WTC11 (cell line): ENCODE data around the gene ATXN7L3.

ENCODE experiments used
- FOXK1 ChIP-seq: sonication (generic); formaldehyde crosslinking; IDR thresholded peaks from 2 replicates; pipeline ENCODE4 v1.8.0; 2022; ENCODE audit warnings: mild to moderate bottlenecking, moderate library complexity, missing genetic modification reagents
- JUN ChIP-seq: sonication (generic); formaldehyde crosslinking; IDR thresholded peaks from 2 replicates; pipeline ENCODE4 v1.8.0; 2023; ENCODE audit warnings: mild to moderate bottlenecking, missing genetic modification reagents
- SP1 ChIP-seq: sonication (generic); formaldehyde crosslinking; conservative IDR thresholded peaks from 2 replicates; pipeline ENCODE4 v1.8.1; 2022; ENCODE audit warnings: missing genetic modification reagents
- TF ChIP-seq, protein P1 (sequence below): sonication (generic); formaldehyde crosslinking; IDR thresholded peaks from 2 replicates; pipeline ENCODE4 v1.8.1; 2023; ENCODE audit warnings: mild to moderate bottlenecking, moderate library complexity, missing genetic modification reagents
- TF ChIP-seq, protein P2 (sequence below): fragments of 200-600 bp; IDR thresholded peaks from 2 replicates; pipeline ENCODE4 v1.8.0; 2022; ENCODE audit warnings: antibody characterized with exemption
- TF ChIP-seq, protein P3 (sequence below): sonication (generic); formaldehyde crosslinking; IDR thresholded peaks from 2 replicates; pipeline ENCODE4 v1.8.0; 2022; ENCODE audit warnings: mild to moderate bottlenecking, missing genetic modification reagents

DNA sequence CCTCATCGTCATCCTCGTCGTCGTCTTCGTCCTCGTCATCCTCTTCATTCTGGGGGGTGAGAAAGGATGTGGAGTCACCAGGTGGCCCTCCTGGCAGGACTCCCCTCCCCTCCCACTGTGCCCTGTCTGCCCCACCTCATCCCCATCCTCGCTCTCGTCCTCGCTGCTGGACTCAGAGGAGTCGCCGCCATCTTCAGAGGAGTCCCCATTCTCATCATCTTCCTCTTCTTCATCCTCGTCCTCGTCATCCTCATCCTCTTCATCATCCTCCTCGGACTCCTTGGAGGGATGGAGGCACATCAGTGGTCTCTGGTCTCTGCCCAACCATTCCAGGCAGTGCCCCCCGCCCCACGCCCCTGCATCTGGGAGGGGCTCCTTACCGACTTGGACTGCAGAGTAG, 7.6 kb upstream of the ATXN7L3 start:
- TF ChIP-seq, protein P1, sequence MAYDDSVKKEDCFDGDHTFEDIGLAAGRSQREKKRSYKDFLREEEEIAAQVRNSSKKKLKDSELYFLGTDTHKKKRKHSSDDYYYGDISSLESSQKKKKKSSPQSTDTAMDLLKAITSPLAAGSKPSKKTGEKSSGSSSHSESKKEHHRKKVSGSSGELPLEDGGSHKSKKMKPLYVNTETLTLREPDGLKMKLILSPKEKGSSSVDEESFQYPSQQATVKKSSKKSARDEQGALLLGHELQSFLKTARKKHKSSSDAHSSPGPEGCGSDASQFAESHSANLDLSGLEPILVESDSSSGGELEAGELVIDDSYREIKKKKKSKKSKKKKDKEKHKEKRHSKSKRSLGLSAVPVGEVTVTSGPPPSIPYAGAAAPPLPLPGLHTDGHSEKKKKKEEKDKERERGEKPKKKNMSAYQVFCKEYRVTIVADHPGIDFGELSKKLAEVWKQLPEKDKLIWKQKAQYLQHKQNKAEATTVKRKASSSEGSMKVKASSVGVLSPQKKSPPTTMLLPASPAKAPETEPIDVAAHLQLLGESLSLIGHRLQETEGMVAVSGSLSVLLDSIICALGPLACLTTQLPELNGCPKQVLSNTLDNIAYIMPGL (CRISPR knock-in tag): no peak
- TF ChIP-seq, protein P2, sequence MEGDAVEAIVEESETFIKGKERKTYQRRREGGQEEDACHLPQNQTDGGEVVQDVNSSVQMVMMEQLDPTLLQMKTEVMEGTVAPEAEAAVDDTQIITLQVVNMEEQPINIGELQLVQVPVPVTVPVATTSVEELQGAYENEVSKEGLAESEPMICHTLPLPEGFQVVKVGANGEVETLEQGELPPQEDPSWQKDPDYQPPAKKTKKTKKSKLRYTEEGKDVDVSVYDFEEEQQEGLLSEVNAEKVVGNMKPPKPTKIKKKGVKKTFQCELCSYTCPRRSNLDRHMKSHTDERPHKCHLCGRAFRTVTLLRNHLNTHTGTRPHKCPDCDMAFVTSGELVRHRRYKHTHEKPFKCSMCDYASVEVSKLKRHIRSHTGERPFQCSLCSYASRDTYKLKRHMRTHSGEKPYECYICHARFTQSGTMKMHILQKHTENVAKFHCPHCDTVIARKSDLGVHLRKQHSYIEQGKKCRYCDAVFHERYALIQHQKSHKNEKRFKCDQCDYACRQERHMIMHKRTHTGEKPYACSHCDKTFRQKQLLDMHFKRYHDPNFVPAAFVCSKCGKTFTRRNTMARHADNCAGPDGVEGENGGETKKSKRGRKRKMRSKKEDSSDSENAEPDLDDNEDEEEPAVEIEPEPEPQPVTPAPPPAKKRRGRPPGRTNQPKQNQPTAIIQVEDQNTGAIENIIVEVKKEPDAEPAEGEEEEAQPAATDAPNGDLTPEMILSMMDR: no peak
- no peak for TF ChIP-seq FOXK1
- TF ChIP-seq, protein P3, sequence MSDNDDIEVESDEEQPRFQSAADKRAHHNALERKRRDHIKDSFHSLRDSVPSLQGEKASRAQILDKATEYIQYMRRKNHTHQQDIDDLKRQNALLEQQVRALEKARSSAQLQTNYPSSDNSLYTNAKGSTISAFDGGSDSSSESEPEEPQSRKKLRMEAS: no peak
- no peak for TF ChIP-seq SP1
- no peak for TF ChIP-seq JUN
